Measurements from ENCODE around the gene ZNF587B. TPM values are rescaled to one million over a fixed set of nuclear protein-coding genes. Genes with fewer than 3 reads are reported as not detected.
"Not testable (repeated sequence)": the region's sequence is repeated elsewhere in the genome, so short reads cannot be mapped to it uniquely, and the experiment has no call there.

Gene ZNF587B
- total and polyA plus RNA-seq, 9 of the 15 experiments (the other 6 are each of a cell fraction or from before 2014, with no cell fraction given) = 7.4 to 37.5 (median 20.8) TPM

- WGBS (ENCODE audit: insufficient coverage, low coverage, missing lambda C conversion rate) = 50% methylated on average over 10 of the region's 17 CpGs
- H3K79me2 ChIP-seq (ENCODE audit: control insufficient read depth, insufficient read depth, low read length) = peaks cover 22% of the 10 kb centered on the region
- H3K27ac ChIP-seq (ENCODE audit: extremely low read depth, low read depth, low read length) = peak overlapping the region; percentile 56; the same call in 2 of the 3 replicates
- peaks cover 51% of the 10 kb centered on the region for H3K36me3 ChIP-seq (ENCODE audit: control insufficient read depth, insufficient read depth, low read length)
- H3K4me2 ChIP-seq (ENCODE audit: insufficient read depth, low read length); H3K27me3 ChIP-seq (ENCODE audit: control insufficient read depth in 2 of 2, insufficient read depth in 2 of 2, low read length in 2 of 2); CTCF ChIA-PET (ENCODE audit: low intra/inter-chr PET ratio); POLR2A ChIA-PET; H2AFZ ChIP-seq (ENCODE audit: low read depth, low read length); intact Hi-C loops (cut with micrococcal nuclease); H3K4me3 ChIP-seq; H3K9me3 ChIP-seq (replicated peaks; ENCODE audit: control insufficient read depth, insufficient read depth, low read depth, low read length); in situ Hi-C loops (cut with MboI); H4K20me1 ChIP-seq (replicated peaks; ENCODE audit: control insufficient read depth, insufficient read depth, low read length); H3K9ac ChIP-seq (ENCODE audit: insufficient read depth in 1 of 2, low read depth in 2 of 2, low read length in 2 of 2); ATAC-seq; H3K9me1 ChIP-seq (ENCODE audit: control insufficient read depth, insufficient read depth, low read length): not testable (repeated sequence)
- H3K4me1 ChIP-seq (replicated peaks in 1 of 2; ENCODE audit: control insufficient read depth in 2 of 2, insufficient read depth in 2 of 2, low read length in 2 of 2) = peaks cover 7 to 12% of the 10 kb centered on the region in 2 experiments; a peak in 4 of 5 replicates
- TSS peak; percentile 27 for BruUV-seq (replicated peaks)
- DNase-seq (ENCODE audit: extremely low read depth in 1 of 4, low spot score in 3 of 4) = peak in 1 of 4 experiments; percentile 37
- peak; percentile 19 for FAIRE-seq
- TF ChIP-seq ARID1B (IDR thresholded peaks at IDR 0.05) = peak; percentile 44; the same call in 1 of the 2 replicates
- TF ChIP-seq SPI1 (IDR thresholded peaks at IDR 0.05; ENCODE audit: borderline replicate concordance, low read depth, low read length) = peak; percentile 90
- TF ChIP-seq TCF3 (CRISPR knock-in tag; IDR thresholded peaks at IDR 0.05) = peak; percentile 58
- TF ChIP-seq MGA (IDR thresholded peaks at IDR 0.05) = peak; percentile 51
- peak; percentile 47; the same call in 1 of the 2 replicates for TF ChIP-seq ZBTB33 (CRISPR knock-in tag; IDR thresholded peaks at IDR 0.05)
- 0 out of 4 replicates have a peak, but pooled peaks of 1 of the 2 experiments have one; percentile 28 for TF ChIP-seq RCOR1 (IDR thresholded peaks at IDR 0.05; ENCODE audit: borderline replicate concordance in 1 of 2, low read depth in 2 of 2, low read length in 2 of 2)
- peak; percentile 81 for TF ChIP-seq L3MBTL2 (IDR thresholded peaks at IDR 0.05)
These were observed 19.4 kb upstream of the ZNF587B start for GRCh38 chr19:57810410-57811295.
